AG09309 (cell line): ENCODE results near the gene NLRC5.

ENCODE experiments used
- DNase-seq: peaks from one replicate; pipeline ENCODE4 v3.0.0-alpha.2; 2010; ENCODE audit warnings: low read depth
- H3K4me3 ChIP-seq: 2 replicates; pipeline ENCODE4 v1.5.1; 2011; ENCODE audit warnings: mild to moderate bottlenecking, low read depth, low read length, moderate library complexity; ENCODE audit not compliant: control insufficient read depth
- CTCF ChIP-seq: IDR thresholded peaks from 2 replicates; pipeline ENCODE4 v1.5.1; 2011; ENCODE audit warnings: mild to moderate bottlenecking, low read depth, low read length, inconsistent platforms; ENCODE audit not compliant: insufficient read depth, control insufficient read depth; ENCODE audit errors: missing control alignments

NLRC5 gene

GRCh38 chr16:56995136-56995805, 5.9 kb downstream of the NLRC5 start:
- no peak for DNase-seq
- TF ChIP-seq CTCF: no peak
- H3K4me3 ChIP-seq: no peak overlapping the region

- DNase-seq: no peak
- H3K4me3 ChIP-seq: no peak overlapping the region
- no peak for TF ChIP-seq CTCF
These were observed 7.9 kb downstream of the NLRC5 start for GRCh38 chr16:56997264-56997663.

- no peak for DNase-seq
- no peak overlapping the region for H3K4me3 ChIP-seq
- TF ChIP-seq CTCF: no peak
These were observed 8.6 kb downstream of the NLRC5 start for GRCh38 chr16:56997931-56998330.

- no peak for TF ChIP-seq CTCF
- DNase-seq: no peak
- H3K4me3 ChIP-seq: no peak overlapping the region
These were observed 9.0 kb downstream of the NLRC5 start for GRCh38 chr16:56998352-56998751.

- H3K4me3 ChIP-seq: no peak overlapping the region
- no peak for TF ChIP-seq CTCF
- no peak for DNase-seq
These were observed 9.5 kb downstream of the NLRC5 start for GRCh38 chr16:56998861-56999260.

GRCh38 chr16:56999409-57000270, 10.3 kb downstream of the NLRC5 start:
- no peak for TF ChIP-seq CTCF
- no peak for DNase-seq

More at GRCh38 chr16:56999409-57000270, 10.3 kb downstream of the NLRC5 start:
- no peak overlapping the region for H3K4me3 ChIP-seq
